ENCODE measurements around the gene SLC39A11.

SLC39A11 gene

GRCh38 chr17:72876413-72876812, 216.1 kb downstream of the SLC39A11 start:
- no peak for DNase-seq (ENCODE audit: low read depth in 2 of 2)

- no peak for DNase-seq (ENCODE audit: low read depth in 2 of 2)
Measured at GRCh38 chr17:72875361-72875760, 217.1 kb downstream of the SLC39A11 start.

GRCh38 chr17:72872396-72872795, 220.1 kb downstream of the SLC39A11 start:
- DNase-seq (ENCODE audit: low read depth in 2 of 2): no peak

- DNase-seq (ENCODE audit: low read depth in 2 of 2): no peak
Measured at GRCh38 chr17:72870367-72870985, 222.0 kb downstream of the SLC39A11 start.

- no peak for DNase-seq (ENCODE audit: low read depth in 2 of 2)
Measured at GRCh38 chr17:72869630-72870029, 222.9 kb downstream of the SLC39A11 start.

GRCh38 chr17:72865954-72866353, 226.5 kb downstream of the SLC39A11 start:
- no peak for DNase-seq (ENCODE audit: low read depth in 2 of 2)

- no peak for DNase-seq (ENCODE audit: low read depth in 2 of 2)
Measured at GRCh38 chr17:72863526-72864211, 228.8 kb downstream of the SLC39A11 start.

GRCh38 chr17:72862276-72862999, 230.1 kb downstream of the SLC39A11 start:
- no peak for DNase-seq (ENCODE audit: low read depth in 2 of 2)

GRCh38 chr17:72861811-72862210, 230.7 kb downstream of the SLC39A11 start:
- DNase-seq (ENCODE audit: low read depth in 2 of 2): no peak

- DNase-seq (ENCODE audit: low read depth in 2 of 2): no peak
Measured at GRCh38 chr17:72860778-72861177, 231.7 kb downstream of the SLC39A11 start.

GRCh38 chr17:72858826-72859495, 233.5 kb downstream of the SLC39A11 start:
- no peak for DNase-seq (ENCODE audit: low read depth in 2 of 2)

GRCh38 chr17:72853440-72854415, 238.8 kb downstream of the SLC39A11 start:
- no peak for DNase-seq (ENCODE audit: low read depth in 2 of 2)

- no peak for DNase-seq (ENCODE audit: low read depth in 2 of 2)
Measured at GRCh38 chr17:72852277-72852938, 240.1 kb downstream of the SLC39A11 start.

GRCh38 chr17:72850410-72851118, 241.9 kb downstream of the SLC39A11 start:
- no peak for DNase-seq (ENCODE audit: low read depth in 2 of 2)

- DNase-seq (ENCODE audit: low read depth in 2 of 2): no peak
Measured at GRCh38 chr17:72846399-72846798, 246.1 kb downstream of the SLC39A11 start.

GRCh38 chr17:72843591-72843990, 248.9 kb downstream of the SLC39A11 start:
- DNase-seq (ENCODE audit: low read depth in 2 of 2): no peak

GRCh38 chr17:72840019-72840418, 252.5 kb downstream of the SLC39A11 start:
- DNase-seq (ENCODE audit: low read depth in 2 of 2): no peak

- DNase-seq (ENCODE audit: low read depth in 2 of 2): no peak
Measured at GRCh38 chr17:72839131-72839725, 253.3 kb downstream of the SLC39A11 start.

- no peak for DNase-seq (ENCODE audit: low read depth in 2 of 2)
Measured at GRCh38 chr17:72838581-72838980, 253.9 kb downstream of the SLC39A11 start.

- DNase-seq (ENCODE audit: low read depth in 2 of 2): no peak
Measured at GRCh38 chr17:72838068-72838467, 254.4 kb downstream of the SLC39A11 start.
